Immature natural killer cell (primary cell): Measurements from ENCODE around the gene COPS4. TPM values are rescaled to one million over a fixed set of nuclear protein-coding genes. Genes with fewer than 3 reads are reported as not detected.

Experiments
- polyA plus RNA-seq, 3 donors: library from polyadenylated mRNA; unstranded; fragments of 300-500 nt; fragmentation: Illumina TruSeq; gene quantifications; one replicate each; pipeline ENCODE4 v1.2.3, GENCODE V29; 2021

The COPS4 gene
- polyA plus RNA-seq, 3 donors from 2014 or later, result 61.0 to 90.6 (median 71.1) TPM

Other genes with a start within 250 kb of the COPS4 start
- gene SCD5, start 236.4 kb upstream of the COPS4 start, polyA plus RNA-seq, result 10 to 100 TPM in 2 of 3 donors, 1 to 10 TPM in 1; 4.6 to 16.1 (median 11.3) TPM
- gene SEC31A, start 144.0 kb upstream of the COPS4 start, polyA plus RNA-seq, result 100 to 1,000 TPM; 109 to 150 (median 147) TPM
- 1 to 10 TPM; 1.5 to 4.2 (median 2.1) TPM for gene THAP9, start 134.4 kb upstream of the COPS4 start, polyA plus RNA-seq
- gene LIN54, start 24.4 kb upstream of the COPS4 start, polyA plus RNA-seq, result 10 to 100 TPM in 1 of 3 donors, 1 to 10 TPM in 2; 5.5 to 13.1 (median 6.9) TPM
- 1,000 to 10,000 TPM; 1,450 to 1,724 (median 1,466) TPM for gene PLAC8, start 79.5 kb downstream of the COPS4 start, polyA plus RNA-seq
- gene COQ2, start 249.6 kb downstream of the COPS4 start, polyA plus RNA-seq, result 1 to 10 TPM; 5.8 to 7.8 (median 7.5) TPM